Measurements from ENCODE around the gene VPS26B. TPM values are rescaled to one million over a fixed set of nuclear protein-coding genes. Genes with fewer than 3 reads are reported as not detected.
"Not testable (repeated sequence)": the region's sequence is repeated elsewhere in the genome, so short reads cannot be mapped to it uniquely, and the experiment has no call there.

Gene VPS26B
- total RNA-seq, 2 donors from 2014 or later: 37.8 to 45.1 TPM

DNA sequence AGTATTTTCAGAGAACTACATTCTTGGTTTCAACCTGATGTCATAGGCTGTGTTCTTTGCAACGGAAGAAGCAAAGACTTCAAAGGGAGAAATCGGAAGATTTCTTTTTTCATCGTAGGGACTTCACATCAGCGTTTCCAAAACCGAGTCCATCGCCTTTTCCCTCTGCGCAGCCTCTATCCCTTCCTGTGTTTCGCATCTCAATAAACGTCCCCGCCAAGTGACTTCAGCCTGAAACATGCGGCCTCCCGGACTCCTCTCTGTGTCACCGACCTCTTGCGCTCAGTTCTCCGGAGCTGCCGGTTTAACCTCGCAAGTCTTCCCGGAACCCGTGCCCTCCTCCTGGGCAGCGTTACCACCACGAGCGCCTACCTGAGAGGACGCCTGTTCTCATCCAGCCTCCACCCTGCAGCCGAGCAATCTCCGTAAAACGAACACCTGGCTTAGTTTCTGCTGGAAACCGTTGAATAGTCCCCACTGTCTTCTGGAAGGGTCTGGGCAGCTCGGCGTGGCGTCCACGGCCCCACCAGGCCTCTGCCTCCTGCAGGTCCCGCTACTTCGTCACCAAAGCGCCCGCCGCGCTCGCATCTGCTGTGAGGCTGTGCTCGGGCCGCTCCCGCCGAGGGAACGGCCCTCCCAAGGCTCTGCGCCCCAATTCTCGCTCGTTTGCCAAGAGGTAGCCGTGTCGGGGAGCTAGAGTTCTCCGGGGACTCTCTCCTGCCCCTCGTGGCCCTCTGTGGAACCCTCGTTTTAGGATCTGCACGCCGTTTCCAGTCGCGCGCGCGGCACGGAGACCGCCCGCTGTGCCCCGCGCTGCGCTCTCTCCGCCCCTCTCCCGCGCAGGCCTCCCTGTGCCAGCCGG, 51.3 kb downstream of the VPS26B start, which contains the start of gene GLB1L3:
Gene GLB1L3, plus strand, starts transcription at position 846 of the 862 bp plus-strand sequence. CDS start 362 bp downstream, outside the sequence.
- Histone ChIP-seq H3K4me1 (ENCODE audit: control insufficient read depth in 1 of 2, low read depth in 2 of 2) (peaks cover 6 to 20% of the 10 kb centered on the region in 2 donors), H3K9me3 (no peaks in the 10 kb centered on the region), H3K36me3 (no peaks in the 10 kb centered on the region), H3K27me3 (replicated peaks; ENCODE audit: insufficient read depth) (peaks cover 7% of the 10 kb centered on the region), H3K27ac (no peak within 1 kb of the TSS), H3K4me3 (peak within 1 kb of the TSS; percentile 61)
- ATAC-seq (ENCODE audit: insufficient number of reproducible peaks, low FRiP score, low read depth): no peak
- TF ChIP-seq, protein P1, sequence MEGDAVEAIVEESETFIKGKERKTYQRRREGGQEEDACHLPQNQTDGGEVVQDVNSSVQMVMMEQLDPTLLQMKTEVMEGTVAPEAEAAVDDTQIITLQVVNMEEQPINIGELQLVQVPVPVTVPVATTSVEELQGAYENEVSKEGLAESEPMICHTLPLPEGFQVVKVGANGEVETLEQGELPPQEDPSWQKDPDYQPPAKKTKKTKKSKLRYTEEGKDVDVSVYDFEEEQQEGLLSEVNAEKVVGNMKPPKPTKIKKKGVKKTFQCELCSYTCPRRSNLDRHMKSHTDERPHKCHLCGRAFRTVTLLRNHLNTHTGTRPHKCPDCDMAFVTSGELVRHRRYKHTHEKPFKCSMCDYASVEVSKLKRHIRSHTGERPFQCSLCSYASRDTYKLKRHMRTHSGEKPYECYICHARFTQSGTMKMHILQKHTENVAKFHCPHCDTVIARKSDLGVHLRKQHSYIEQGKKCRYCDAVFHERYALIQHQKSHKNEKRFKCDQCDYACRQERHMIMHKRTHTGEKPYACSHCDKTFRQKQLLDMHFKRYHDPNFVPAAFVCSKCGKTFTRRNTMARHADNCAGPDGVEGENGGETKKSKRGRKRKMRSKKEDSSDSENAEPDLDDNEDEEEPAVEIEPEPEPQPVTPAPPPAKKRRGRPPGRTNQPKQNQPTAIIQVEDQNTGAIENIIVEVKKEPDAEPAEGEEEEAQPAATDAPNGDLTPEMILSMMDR (IDR thresholded peaks at IDR 0.05): no peak
- DNase-seq (ENCODE audit: low spot score): no peak

DNA sequence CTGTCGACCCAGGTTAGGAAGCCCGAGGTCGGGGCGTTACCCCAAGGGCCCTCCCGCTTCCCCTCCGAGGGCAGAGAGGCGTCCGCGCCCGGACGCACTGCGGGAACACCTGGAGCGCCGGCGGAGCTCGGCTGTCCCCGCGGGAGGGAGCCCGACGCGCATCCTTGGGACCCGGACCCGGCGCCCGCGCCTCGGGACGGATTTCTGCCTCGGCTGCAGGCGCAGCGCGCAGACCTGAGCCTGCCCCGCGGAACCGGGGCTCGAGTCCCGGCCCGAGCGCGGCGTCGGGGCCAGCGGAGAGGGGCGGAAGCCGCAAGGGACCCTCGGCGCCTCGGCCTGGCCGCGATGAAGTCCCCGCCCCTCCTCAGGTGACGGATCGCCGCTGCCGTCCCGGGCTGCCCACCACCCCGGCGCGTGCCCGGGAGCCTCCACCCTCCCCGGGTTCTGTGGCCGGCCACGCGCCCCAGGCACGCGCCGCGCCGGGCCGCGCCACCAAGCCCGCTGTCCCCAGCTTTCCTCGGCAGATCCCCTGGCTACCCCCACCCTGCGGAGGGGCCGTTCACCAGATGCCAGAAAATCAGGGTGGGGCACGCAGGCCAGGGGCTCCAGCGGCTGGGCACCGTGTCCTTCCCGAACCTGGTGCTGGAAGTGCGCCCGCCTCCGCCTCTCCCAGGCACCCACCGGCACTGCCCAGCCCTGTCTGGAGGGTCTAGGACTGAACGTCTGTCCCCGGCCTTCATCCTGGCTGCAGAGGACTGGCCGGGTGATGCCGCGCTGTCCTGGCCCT, 52.1 kb downstream of the VPS26B start:
- Histone ChIP-seq H3K4me1 (ENCODE audit: control insufficient read depth in 1 of 2, low read depth in 2 of 2) (peaks cover 6 to 20% of the 10 kb centered on the region in 2 donors), H3K36me3 (no peaks in the 10 kb centered on the region), H3K27me3 (replicated peaks; ENCODE audit: insufficient read depth) (peaks cover 7% of the 10 kb centered on the region), H3K9me3 (no peaks in the 10 kb centered on the region), H3K4me3 (peak overlapping the region; percentile 61), H3K27ac (no peak overlapping the region)
- ATAC-seq (ENCODE audit: insufficient number of reproducible peaks, low FRiP score, low read depth): no peak
- DNase-seq (ENCODE audit: low spot score): no peak
- TF ChIP-seq, protein P1 (IDR thresholded peaks at IDR 0.05): no peak

DNA sequence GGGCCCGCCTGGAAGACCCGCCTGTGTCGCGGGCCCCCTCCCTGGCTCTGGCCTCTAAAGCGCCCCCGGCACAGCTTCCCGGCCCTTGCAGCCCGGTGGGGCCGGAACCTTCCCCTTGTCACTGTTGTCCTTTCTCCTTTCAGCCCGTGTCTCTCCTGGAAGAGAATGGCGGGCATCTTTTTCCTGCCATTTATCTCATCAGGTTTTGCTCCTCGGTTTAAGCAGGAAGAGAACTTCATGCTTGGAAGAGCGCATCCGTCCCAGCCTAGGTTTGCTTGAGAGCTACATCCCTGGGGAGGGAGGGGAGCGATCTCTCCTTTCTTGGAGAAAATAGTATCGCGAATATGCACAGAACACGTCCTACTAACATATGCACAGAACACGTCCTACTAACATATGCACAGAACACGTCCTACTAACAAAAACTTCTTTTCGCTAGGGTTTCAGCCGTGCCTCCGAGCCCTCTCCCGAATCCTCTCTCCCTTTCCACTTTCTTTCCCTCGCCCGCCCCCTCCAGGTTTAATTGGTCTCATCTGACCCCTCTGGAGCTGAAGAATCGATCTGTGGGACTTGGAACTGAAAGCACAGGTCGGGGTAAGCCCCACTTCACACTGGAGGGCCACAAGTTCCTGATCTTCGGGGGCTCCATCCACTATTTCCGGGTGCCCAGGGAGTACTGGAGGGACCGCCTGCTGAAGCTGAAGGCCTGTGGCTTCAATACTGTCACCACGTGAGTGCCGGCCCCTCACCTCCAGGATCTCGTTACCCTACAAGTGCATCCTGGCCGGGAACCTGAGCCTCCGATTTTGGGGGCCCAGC, 52.9 kb downstream of the VPS26B start:
- peak overlapping the region; percentile 61 for H3K4me3 ChIP-seq
- peaks cover 6 to 20% of the 10 kb centered on the region in 2 donors for H3K4me1 ChIP-seq (ENCODE audit: control insufficient read depth in 1 of 2, low read depth in 2 of 2)
- TF ChIP-seq, protein P1 (IDR thresholded peaks at IDR 0.05): no peak
- DNase-seq (ENCODE audit: low spot score): no peak
- peaks cover 7% of the 10 kb centered on the region for H3K27me3 ChIP-seq (replicated peaks; ENCODE audit: insufficient read depth)
- H3K27ac ChIP-seq: no peak overlapping the region
- no peak for ATAC-seq (ENCODE audit: insufficient number of reproducible peaks, low FRiP score, low read depth)
- no peaks in the 10 kb centered on the region for H3K9me3 ChIP-seq
- H3K36me3 ChIP-seq: no peaks in the 10 kb centered on the region

DNA sequence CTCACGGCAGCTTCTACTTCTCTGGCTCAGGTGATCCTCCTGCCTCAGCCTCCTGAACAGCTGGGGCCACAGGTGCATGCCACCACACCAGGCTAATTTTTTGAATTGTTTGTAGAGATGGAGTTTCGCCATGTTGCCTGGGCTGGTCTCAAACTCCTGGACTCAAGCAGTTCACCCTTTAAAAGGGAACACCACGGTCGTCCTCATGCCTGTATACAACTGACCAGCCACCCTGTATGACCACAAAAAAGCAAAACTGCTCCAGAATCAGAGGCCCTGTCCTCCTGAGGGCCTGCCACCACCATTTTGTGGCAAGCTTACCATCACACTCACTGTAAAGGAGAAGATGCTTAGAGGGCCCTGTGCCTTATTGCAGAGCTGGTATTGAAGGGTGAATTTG, 53.9 kb downstream of the VPS26B start:
- Histone ChIP-seq H3K9me3 (no peaks in the 10 kb centered on the region), H3K4me3 (no peak overlapping the region), H3K4me1 (ENCODE audit: control insufficient read depth in 1 of 2, low read depth in 2 of 2) (peaks cover 6 to 20% of the 10 kb centered on the region in 2 donors), H3K36me3 (no peaks in the 10 kb centered on the region), H3K27me3 (replicated peaks; ENCODE audit: insufficient read depth) (peaks cover 7% of the 10 kb centered on the region), H3K27ac (no peak overlapping the region)
- no peak for ATAC-seq (ENCODE audit: insufficient number of reproducible peaks, low FRiP score, low read depth)
- TF ChIP-seq, protein P1 (IDR thresholded peaks at IDR 0.05): no peak
- DNase-seq (ENCODE audit: low spot score): no peak

DNA sequence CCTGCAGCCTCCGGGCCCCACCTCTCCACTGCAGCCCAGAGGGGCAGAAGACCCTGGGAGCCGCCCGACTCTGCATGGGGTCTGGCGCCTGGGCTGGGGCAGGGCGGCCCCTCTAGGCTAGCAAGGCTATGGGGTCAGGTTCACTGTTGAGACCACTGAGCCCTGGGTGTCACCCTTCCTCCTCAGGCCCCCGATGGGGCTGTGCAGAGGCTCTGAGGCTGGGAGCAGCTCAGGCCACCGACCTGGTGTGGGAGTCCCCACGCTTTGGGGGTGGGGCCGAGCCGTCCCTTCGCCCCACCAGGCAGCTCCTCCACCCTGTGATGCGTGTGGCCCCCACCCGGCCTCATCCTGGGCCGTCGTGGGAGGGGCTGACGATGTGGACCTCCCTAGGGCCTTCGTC, 57.2 kb downstream of the VPS26B start:
- H3K4me3 ChIP-seq: not testable (repeated sequence)

More for the DNA sequence above, 57.2 kb downstream of the VPS26B start:
- H3K27ac ChIP-seq; H3K4me1 ChIP-seq (ENCODE audit: control insufficient read depth in 1 of 2, low read depth in 2 of 2); DNase-seq (ENCODE audit: low spot score); H3K36me3 ChIP-seq; H3K27me3 ChIP-seq (replicated peaks; ENCODE audit: insufficient read depth); ATAC-seq (ENCODE audit: insufficient number of reproducible peaks, low FRiP score, low read depth); H3K9me3 ChIP-seq: not testable (repeated sequence)
